ENCODE results near the gene KPNA6. TPM values are rescaled to one million over a fixed set of nuclear protein-coding genes. Genes with fewer than 3 reads are reported as not detected.
"Not testable (repeated sequence)": the region's sequence is repeated elsewhere in the genome, so short reads cannot be mapped to it uniquely, and the experiment has no call there.

Gene KPNA6
- total and polyA plus RNA-seq, 10 of the 15 experiments (the other 5 are each of a cell fraction or from before 2014, with no cell fraction given), result 11.1 to 55.6 (median 25.9) TPM

- intact Hi-C loops (cut with micrococcal nuclease; ENCODE audit: unreplicated experiment), result no loop called here
- Histone ChIP-seq H3K27me3 (replicated peaks in 1 of 2; ENCODE audit: control insufficient read depth in 2 of 2, insufficient read depth in 2 of 2, low read length in 1 of 2) (no peaks in the 10 kb centered on the region), H3K36me3 (ENCODE audit: control insufficient read depth in 2 of 2, insufficient read depth in 2 of 2, low read length in 1 of 2) (peaks cover 2 to 3% of the 10 kb centered on the region in 2 experiments; a peak in 3 of 4 replicates), H4K20me1 (ENCODE audit: control insufficient read depth, insufficient read depth) (no peaks in the 10 kb centered on the region; the same call in 1 of the 2 replicates), H3K79me2 (ENCODE audit: control insufficient read depth, insufficient read depth, low read length) (peaks cover 26% of the 10 kb centered on the region), H2AFZ (ENCODE audit: control insufficient read depth, low read depth, low read length) (no peak overlapping the region), H3K4me2 (ENCODE audit: control insufficient read depth, insufficient read depth) (no peak overlapping the region), H3K27ac (ENCODE audit: control insufficient read depth, insufficient read depth) (no peak overlapping the region), H3K9ac (ENCODE audit: control insufficient read depth, insufficient read depth, low read length) (no peak overlapping the region), H3K4me1 (ENCODE audit: control insufficient read depth, insufficient read depth, low read length) (no peaks in the 10 kb centered on the region; the same call in 1 of the 2 replicates), H3K4me3 (no peak overlapping the region), H3K9me3 (replicated peaks; ENCODE audit: control insufficient read depth, insufficient read depth, low read length) (no peaks in the 10 kb centered on the region)
- no TSS peak for BruUV-seq (replicated peaks)
- WGBS (ENCODE audit: insufficient coverage, insufficient replicate concordance, low lambda C conversion rate, missing lambda C conversion rate), result 100% methylated on average over 1 of the region's 1 CpG
- SMC1A ChIA-PET (ENCODE audit: uncharacterized antibody, unreplicated experiment), result no interaction called here
- ATAC-seq (no peak), DNase-seq (ENCODE audit: low read depth, low spot score) (no peak), FAIRE-seq (no peak)
- POLR2A ChIA-PET, result interaction anchor here (0.6 kb wide), 2 partner anchors 11 to 38 kb away, joined by 3 to 4 read pairs; no protein-coding TSS in a partner anchor
- RAD21 ChIA-PET (ENCODE audit: unreplicated experiment), result interaction anchor here (0.6 kb wide), 1 partner anchor 251 kb away, joined by 3 read pairs; no protein-coding TSS in a partner anchor
- CTCF ChIA-PET, result interaction anchor here (0.6 to 1.5 kb wide), 5 partner anchors 13 to 415 kb away, joined by 3 to 4 read pairs (median 3); partner anchors contain the start of genes KPNA6 and TMEM39B
- in situ Hi-C loops (cut with MboI), result no loop called here
- TF ChIP-seq POU2F2 (IDR thresholded peaks at IDR 0.05; ENCODE audit: borderline replicate concordance, low read depth, low read length), result no peak
- TF ChIP-seq NR2F1 (conservative IDR thresholded peaks at IDR 0.05), result no peak
- TF ChIP-seq IRF5 (IDR thresholded peaks at IDR 0.05; ENCODE audit: borderline replicate concordance), result no peak
- no peak for TF ChIP-seq WRNIP1 (IDR thresholded peaks at IDR 0.05; ENCODE audit: borderline replicate concordance, low read depth, low read length)
- no peak for TF ChIP-seq YBX1 (IDR thresholded peaks at IDR 0.05)
- TF ChIP-seq SUPT20H (IDR thresholded peaks at IDR 0.05; ENCODE audit: borderline replicate concordance, control insufficient read depth, low read depth, low read length), result no peak
- TF ChIP-seq ZNF217 (IDR thresholded peaks at IDR 0.05), result no peak
- no peak for TF ChIP-seq EZH2 (IDR thresholded peaks at IDR 0.05; ENCODE audit: borderline replicate concordance, control insufficient read depth, low read depth, low read length)
- no peak for TF ChIP-seq NR2C1 (IDR thresholded peaks at IDR 0.05)
- no peak for TF ChIP-seq NFXL1 (IDR thresholded peaks at IDR 0.05; ENCODE audit: borderline replicate concordance)
- TF ChIP-seq NFIC (IDR thresholded peaks at IDR 0.05; ENCODE audit: low read depth, low read length), result no peak
Measured at GRCh38 chr1:32128964-32129363, 21.1 kb downstream of the KPNA6 start.

- BruUV-seq (replicated peaks); H3K4me1 ChIP-seq (ENCODE audit: control insufficient read depth, insufficient read depth, low read length); intact Hi-C loops (cut with micrococcal nuclease; ENCODE audit: unreplicated experiment); RAD21 ChIA-PET (ENCODE audit: unreplicated experiment); H3K27me3 ChIP-seq (replicated peaks in 1 of 2; ENCODE audit: control insufficient read depth in 2 of 2, insufficient read depth in 2 of 2, low read length in 1 of 2); SMC1A ChIA-PET (ENCODE audit: uncharacterized antibody, unreplicated experiment); H3K27ac ChIP-seq (ENCODE audit: control insufficient read depth, insufficient read depth); H4K20me1 ChIP-seq (ENCODE audit: control insufficient read depth, insufficient read depth); H3K9me3 ChIP-seq (replicated peaks; ENCODE audit: control insufficient read depth, insufficient read depth, low read length); H2AFZ ChIP-seq (ENCODE audit: control insufficient read depth, low read depth, low read length); H3K36me3 ChIP-seq (ENCODE audit: control insufficient read depth in 2 of 2, insufficient read depth in 2 of 2, low read length in 1 of 2); H3K9ac ChIP-seq (ENCODE audit: control insufficient read depth, insufficient read depth, low read length); in situ Hi-C loops (cut with MboI); H3K4me2 ChIP-seq (ENCODE audit: control insufficient read depth, insufficient read depth); H3K4me3 ChIP-seq; DNase-seq (ENCODE audit: low read depth, low spot score); ATAC-seq; H3K79me2 ChIP-seq (ENCODE audit: control insufficient read depth, insufficient read depth, low read length); FAIRE-seq: not testable (repeated sequence)
- 96% methylated on average over 9 of the region's 9 CpGs for WGBS (ENCODE audit: insufficient coverage, insufficient replicate concordance, low lambda C conversion rate, missing lambda C conversion rate)
- POLR2A ChIA-PET, result interaction anchor here (0.7 kb wide), 1 partner anchor 15 kb away, joined by 3 read pairs; no protein-coding TSS in a partner anchor
- CTCF ChIA-PET, result interaction anchor here (0.6 kb wide), 1 partner anchor 546 kb away, joined by 4 read pairs; no protein-coding TSS in a partner anchor
Measured at GRCh38 chr1:32133950-32134280, 26.1 kb downstream of the KPNA6 start.
